ENCODE data around the gene MEN1. TPM values are rescaled to one million over a fixed set of nuclear protein-coding genes. Genes with fewer than 3 reads are reported as not detected.

The MEN1 gene
- total and polyA plus RNA-seq, 2 experiments from 2014 or later = 13.2 to 24.6 TPM

DNA sequence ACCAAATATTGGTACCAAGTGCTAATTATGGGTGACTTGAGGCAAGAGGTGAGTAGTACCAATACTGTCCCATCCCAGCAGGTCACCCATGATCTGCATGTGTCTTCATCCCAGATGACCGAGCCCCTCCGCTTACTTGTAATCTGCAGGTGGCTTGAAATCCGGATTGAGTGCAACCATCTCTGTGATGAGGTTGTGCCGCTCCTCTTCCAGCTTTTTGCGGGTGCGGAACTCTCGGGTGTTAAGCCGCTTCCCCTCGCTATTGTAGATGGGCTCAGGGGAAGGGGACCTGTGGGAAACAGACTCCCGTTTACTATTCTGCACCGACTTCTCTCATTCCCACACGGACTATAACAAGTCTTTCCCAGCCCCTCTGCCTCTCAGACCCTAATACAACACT, 40.2 kb downstream of the MEN1 start:
- peaks cover 29% of the 10 kb centered on the region; the same call in 1 of the 2 replicates for H4K20me1 ChIP-seq (ENCODE audit: insufficient read depth)
- in situ Hi-C loops (cut with MboI) = no loop called here
- no peaks in the 10 kb centered on the region for H3K27me3 ChIP-seq (replicated peaks; ENCODE audit: insufficient read depth)

DNA sequence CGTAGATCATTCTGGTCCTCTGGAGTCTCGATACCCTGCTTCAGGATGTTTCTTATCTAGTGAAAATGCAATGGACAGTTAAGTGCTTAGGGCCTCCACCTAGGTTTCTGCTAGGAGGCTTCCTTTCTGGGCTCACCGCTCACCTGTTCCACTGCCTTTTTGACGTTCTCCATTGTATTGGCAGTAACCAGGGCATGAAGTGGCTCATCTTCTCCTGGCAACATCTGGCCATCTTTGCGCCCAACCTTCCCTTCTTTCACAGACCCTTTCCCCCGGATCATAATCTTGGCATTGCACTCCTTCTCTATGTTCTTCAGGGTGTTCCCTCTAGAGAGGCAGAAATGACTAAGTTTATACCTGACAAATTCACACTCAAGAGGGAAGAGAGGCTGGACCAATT, 41.1 kb downstream of the MEN1 start:
- Histone ChIP-seq H3K27me3 (replicated peaks; ENCODE audit: insufficient read depth) (no peaks in the 10 kb centered on the region), H3K4me1 (ENCODE audit: insufficient read depth) (0 out of 2 replicates have a peak, but pooled peaks cover 7% of the 10 kb centered on the region), H3F3A (ENCODE audit: insufficient read depth) (peaks cover 69% of the 10 kb centered on the region), H3K4me2 (ENCODE audit: unreplicated experiment) (no peak overlapping the region), H3K36me3 (ENCODE audit: low read depth) (peaks cover 84% of the 10 kb centered on the region), H2AFZ (no peak overlapping the region), H3K9ac (no peak overlapping the region), H3K27ac (no peak overlapping the region), H3K4me3 (no peak overlapping the region), H3K9me2 (ENCODE audit: insufficient read depth) (no peaks in the 10 kb centered on the region), H3K9me3 (ENCODE audit: low read depth) (no peaks in the 10 kb centered on the region), H4K20me1 (ENCODE audit: insufficient read depth) (peaks cover 26% of the 10 kb centered on the region; the same call in 1 of the 2 replicates), H3K79me2 (ENCODE audit: insufficient read depth) (peaks cover 76% of the 10 kb centered on the region)
- in situ Hi-C loops (cut with MboI) = no loop called here
- TF ChIP-seq EZH2 (IDR thresholded peaks at IDR 0.05; ENCODE audit: insufficient read depth, poor library complexity, severe bottlenecking) (no peak), EZH2phosphoT487 (IDR thresholded peaks at IDR 0.05; ENCODE audit: insufficient read depth, low read depth) (no peak)
- no peak for DNase-seq
- 83 to 84% methylated on average over 6 of the region's 6 CpGs for WGBS, 2 experiments (ENCODE audit: low coverage in 1 of 2, low lambda C conversion rate in 2 of 2, missing lambda C conversion rate in 2 of 2)

More for the DNA sequence above, 40.2 kb downstream of the MEN1 start:
- Histone ChIP-seq H2AFZ (no peak overlapping the region), H3K27ac (no peak overlapping the region), H3F3A (ENCODE audit: insufficient read depth) (peaks cover 61% of the 10 kb centered on the region), H3K9me3 (ENCODE audit: low read depth) (no peaks in the 10 kb centered on the region), H3K36me3 (ENCODE audit: low read depth) (peaks cover 82% of the 10 kb centered on the region), H3K9me2 (ENCODE audit: insufficient read depth) (no peaks in the 10 kb centered on the region), H3K79me2 (ENCODE audit: insufficient read depth) (peaks cover 77% of the 10 kb centered on the region), H3K4me2 (ENCODE audit: unreplicated experiment) (no peak overlapping the region), H3K4me3 (no peak overlapping the region), H3K4me1 (ENCODE audit: insufficient read depth) (0 out of 2 replicates have a peak, but pooled peaks cover 7% of the 10 kb centered on the region), H3K9ac (no peak overlapping the region)
- no peak for TF ChIP-seq EZH2 (IDR thresholded peaks at IDR 0.05; ENCODE audit: insufficient read depth, poor library complexity, severe bottlenecking)
- no peak for TF ChIP-seq EZH2phosphoT487 (IDR thresholded peaks at IDR 0.05; ENCODE audit: insufficient read depth, low read depth)
- 94 to 98% methylated on average over 12 of the region's 12 CpGs for WGBS, 2 experiments (ENCODE audit: low coverage in 1 of 2, low lambda C conversion rate in 2 of 2, missing lambda C conversion rate in 2 of 2)
- no peak for DNase-seq

DNA sequence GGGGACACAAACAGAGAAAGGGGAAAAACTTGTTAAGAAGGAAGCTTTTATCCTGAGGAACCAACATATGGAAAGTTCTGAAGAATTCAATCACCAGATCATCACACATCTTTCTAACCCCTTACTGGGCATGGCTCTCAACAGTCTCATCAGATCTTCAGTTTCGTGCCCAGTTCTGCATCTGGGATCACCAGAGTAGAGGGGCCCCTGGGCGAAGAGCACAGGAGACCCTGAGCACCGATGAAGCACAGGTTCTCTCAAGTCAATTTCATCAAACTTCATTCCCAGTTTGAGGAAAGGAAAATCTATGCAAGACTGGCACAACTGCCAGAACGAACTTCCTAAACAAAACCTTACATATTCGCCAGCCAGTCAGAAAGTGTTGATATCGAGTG, 42.1 kb downstream of the MEN1 start:
- H3K4me1 ChIP-seq (ENCODE audit: insufficient read depth) = peaks cover 12% of the 10 kb centered on the region; the same call in 1 of the 2 replicates
- no peak overlapping the region for H3K27ac ChIP-seq
- DNase-seq = no peak
- peaks cover 19% of the 10 kb centered on the region; the same call in 1 of the 2 replicates for H4K20me1 ChIP-seq (ENCODE audit: insufficient read depth)
- no peaks in the 10 kb centered on the region for H3K9me2 ChIP-seq (ENCODE audit: insufficient read depth)
- no peak overlapping the region for H3K4me3 ChIP-seq
- H3K27me3 ChIP-seq (replicated peaks; ENCODE audit: insufficient read depth) = no peaks in the 10 kb centered on the region
- in situ Hi-C loops (cut with MboI) = no loop called here
- no peak overlapping the region for H3K9ac ChIP-seq
- TF ChIP-seq EZH2phosphoT487 (IDR thresholded peaks at IDR 0.05; ENCODE audit: insufficient read depth, low read depth) (no peak), EZH2 (IDR thresholded peaks at IDR 0.05; ENCODE audit: insufficient read depth, poor library complexity, severe bottlenecking) (no peak)
- 90 to 91% methylated on average over 6 of the region's 6 CpGs for WGBS, 2 experiments (ENCODE audit: low coverage in 1 of 2, low lambda C conversion rate in 2 of 2, missing lambda C conversion rate in 2 of 2)
- peaks cover 68% of the 10 kb centered on the region for H3F3A ChIP-seq (ENCODE audit: insufficient read depth)
- H3K36me3 ChIP-seq (ENCODE audit: low read depth) = peaks cover 79% of the 10 kb centered on the region
- H3K79me2 ChIP-seq (ENCODE audit: insufficient read depth) = peaks cover 66% of the 10 kb centered on the region
- no peak overlapping the region for H2AFZ ChIP-seq
- no peaks in the 10 kb centered on the region for H3K9me3 ChIP-seq (ENCODE audit: low read depth)
- H3K4me2 ChIP-seq (ENCODE audit: unreplicated experiment) = no peak overlapping the region

DNA sequence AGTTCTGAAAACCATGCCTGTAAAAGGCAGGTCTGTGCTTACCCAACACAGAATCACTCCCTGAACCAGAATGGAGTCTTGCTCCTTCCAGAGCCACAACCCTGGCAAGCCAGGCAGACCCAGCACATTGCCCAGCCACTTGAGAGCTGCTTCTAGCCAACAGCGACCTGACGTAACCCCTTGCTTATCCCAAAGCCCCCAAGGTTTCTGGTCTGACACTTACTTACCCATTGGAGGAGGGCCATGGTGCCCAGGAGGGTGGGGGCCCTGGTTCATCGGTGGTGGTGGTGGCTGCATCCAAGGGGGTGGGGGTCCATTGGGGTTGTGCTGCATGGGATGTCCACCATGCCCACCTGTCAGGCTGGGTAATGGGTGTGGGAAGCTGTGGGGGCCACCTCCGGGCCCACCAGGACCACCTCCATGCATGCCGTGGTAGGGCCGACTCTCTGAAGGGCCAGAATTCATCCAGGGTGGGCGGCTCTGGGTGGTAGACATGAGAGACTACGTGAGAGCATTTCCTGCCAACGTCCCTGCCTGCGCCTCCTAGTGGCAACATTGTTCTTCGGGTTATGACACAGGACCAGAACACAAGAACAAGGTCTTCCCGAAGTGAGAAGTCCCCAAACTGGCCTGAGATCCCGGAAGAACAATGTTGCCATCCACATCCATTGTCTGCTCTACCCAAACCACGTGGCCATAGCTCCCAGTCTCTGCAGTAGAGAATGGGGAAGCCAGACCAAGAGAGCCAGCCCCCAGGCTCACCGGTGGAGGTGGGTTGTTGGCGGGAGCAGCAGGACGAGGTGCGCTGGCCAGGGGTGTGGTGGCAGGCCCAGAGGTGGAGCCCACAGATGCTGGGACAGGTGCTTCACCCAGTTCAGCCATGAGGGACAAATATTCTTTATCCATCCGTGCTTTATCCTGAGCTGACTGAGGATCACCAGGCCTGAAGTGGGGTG, 42.7 kb downstream of the MEN1 start:
- TF ChIP-seq EZH2phosphoT487 (IDR thresholded peaks at IDR 0.05; ENCODE audit: insufficient read depth, low read depth) = no peak
- no peak for TF ChIP-seq EZH2 (IDR thresholded peaks at IDR 0.05; ENCODE audit: insufficient read depth, poor library complexity, severe bottlenecking)
- H4K20me1 ChIP-seq (ENCODE audit: insufficient read depth) = peaks cover 12% of the 10 kb centered on the region; the same call in 1 of the 2 replicates

More for the DNA sequence above, 42.7 kb downstream of the MEN1 start:
- Histone ChIP-seq H2AFZ (no peak overlapping the region), H3K4me2 (ENCODE audit: unreplicated experiment) (no peak overlapping the region), H3K27ac (no peak overlapping the region), H3K27me3 (replicated peaks; ENCODE audit: insufficient read depth) (no peaks in the 10 kb centered on the region), H3K9me2 (ENCODE audit: insufficient read depth) (no peaks in the 10 kb centered on the region), H3K9ac (no peak overlapping the region), H3K4me3 (no peak overlapping the region), H3F3A (ENCODE audit: insufficient read depth) (peaks cover 68% of the 10 kb centered on the region), H3K79me2 (ENCODE audit: insufficient read depth) (peaks cover 59% of the 10 kb centered on the region), H3K36me3 (ENCODE audit: low read depth) (peaks cover 76% of the 10 kb centered on the region), H3K4me1 (ENCODE audit: insufficient read depth) (peaks cover 17% of the 10 kb centered on the region; the same call in 1 of the 2 replicates), H3K9me3 (ENCODE audit: low read depth) (no peaks in the 10 kb centered on the region)
- 55 to 56% methylated on average over 18 to 19 of the region's 19 CpGs for WGBS, 2 experiments (ENCODE audit: low coverage in 1 of 2, low lambda C conversion rate in 2 of 2, missing lambda C conversion rate in 2 of 2)
- in situ Hi-C loops (cut with MboI) = no loop called here
- peak; percentile 73 for DNase-seq
